ENCODE measurements around the gene S100A14.

The S100A14 gene

GRCh38 chr1:153646672-153647345, 30.7 kb upstream of the S100A14 start:
- TF ChIP-seq CTCF (IDR thresholded peaks at IDR 0.05), result no peak

- no peak for TF ChIP-seq CTCF (IDR thresholded peaks at IDR 0.05)
These were observed 27.7 kb upstream of the S100A14 start for GRCh38 chr1:153643816-153644215.

- TF ChIP-seq CTCF (IDR thresholded peaks at IDR 0.05), result no peak
These were observed 27.0 kb upstream of the S100A14 start for GRCh38 chr1:153643100-153643499.

- no peak for TF ChIP-seq CTCF (IDR thresholded peaks at IDR 0.05)
These were observed 26.0 kb upstream of the S100A14 start for GRCh38 chr1:153642161-153642560.

- no peak for TF ChIP-seq CTCF (IDR thresholded peaks at IDR 0.05)
These were observed 24.7 kb upstream of the S100A14 start for GRCh38 chr1:153640861-153641260.

GRCh38 chr1:153639280-153639679, 23.2 kb upstream of the S100A14 start:
- TF ChIP-seq CTCF (IDR thresholded peaks at IDR 0.05), result no peak

- TF ChIP-seq CTCF (IDR thresholded peaks at IDR 0.05), result no peak
These were observed 22.1 kb upstream of the S100A14 start for GRCh38 chr1:153638261-153638660.

- TF ChIP-seq CTCF (IDR thresholded peaks at IDR 0.05), result no peak
These were observed 20.2 kb upstream of the S100A14 start for GRCh38 chr1:153636312-153636711.
